Measurements from ENCODE around the gene HOXD12. TPM values are rescaled to one million over a fixed set of nuclear protein-coding genes. Genes with fewer than 3 reads are reported as not detected.

The HOXD12 gene
- total RNA-seq, 1 donor from 2014 or later = not detected

GRCh38 chr2:176147210-176147799, 47.7 kb downstream of the HOXD12 start:
- H3K36me3 ChIP-seq (ENCODE audit: control insufficient read depth, insufficient read depth, low read length) = no peaks in the 10 kb centered on the region
- FAIRE-seq (no peak), DNase-seq (ENCODE audit: low read depth) (no peak)
- H3K4me3 ChIP-seq (ENCODE audit: low read depth, low read length) = no peak overlapping the region
- H3K27me3 ChIP-seq (ENCODE audit: control insufficient read depth, insufficient read depth, low read length) = peaks cover 73% of the 10 kb centered on the region
- no peak for TF ChIP-seq CTCF (IDR thresholded peaks at IDR 0.05; ENCODE audit: insufficient read depth, low read length, severe bottlenecking)

- FAIRE-seq (no peak), DNase-seq (ENCODE audit: low read depth) (no peak)
- H3K36me3 ChIP-seq (ENCODE audit: control insufficient read depth, insufficient read depth, low read length) = no peaks in the 10 kb centered on the region
- peaks cover 76% of the 10 kb centered on the region for H3K27me3 ChIP-seq (ENCODE audit: control insufficient read depth, insufficient read depth, low read length)
- TF ChIP-seq CTCF (IDR thresholded peaks at IDR 0.05; ENCODE audit: insufficient read depth, low read length, severe bottlenecking) = no peak
- no peak overlapping the region for H3K4me3 ChIP-seq (ENCODE audit: low read depth, low read length)
These were observed 48.4 kb downstream of the HOXD12 start for GRCh38 chr2:176147800-176148496.

GRCh38 chr2:176148751-176149421, 49.3 kb downstream of the HOXD12 start:
- no peak for TF ChIP-seq CTCF (IDR thresholded peaks at IDR 0.05; ENCODE audit: insufficient read depth, low read length, severe bottlenecking)
- no peaks in the 10 kb centered on the region for H3K36me3 ChIP-seq (ENCODE audit: control insufficient read depth, insufficient read depth, low read length)
- no peak overlapping the region for H3K4me3 ChIP-seq (ENCODE audit: low read depth, low read length)
- peaks cover 74% of the 10 kb centered on the region for H3K27me3 ChIP-seq (ENCODE audit: control insufficient read depth, insufficient read depth, low read length)
- DNase-seq (ENCODE audit: low read depth) = no peak
- FAIRE-seq = no peak

- TF ChIP-seq CTCF (IDR thresholded peaks at IDR 0.05; ENCODE audit: insufficient read depth, low read length, severe bottlenecking) = no peak
- peaks cover 76% of the 10 kb centered on the region for H3K27me3 ChIP-seq (ENCODE audit: control insufficient read depth, insufficient read depth, low read length)
- no peak for FAIRE-seq
- no peak overlapping the region for H3K4me3 ChIP-seq (ENCODE audit: low read depth, low read length)
- no peak for DNase-seq (ENCODE audit: low read depth)
- no peaks in the 10 kb centered on the region for H3K36me3 ChIP-seq (ENCODE audit: control insufficient read depth, insufficient read depth, low read length)
These were observed 49.9 kb downstream of the HOXD12 start for GRCh38 chr2:176149481-176149938.

GRCh38 chr2:176149939-176150583, 50.5 kb downstream of the HOXD12 start:
- FAIRE-seq = no peak
- H3K4me3 ChIP-seq (ENCODE audit: low read depth, low read length) = no peak overlapping the region
- DNase-seq (ENCODE audit: low read depth) = no peak

More at GRCh38 chr2:176149939-176150583, 50.5 kb downstream of the HOXD12 start:
- Histone ChIP-seq H3K36me3 (ENCODE audit: control insufficient read depth, insufficient read depth, low read length) (no peaks in the 10 kb centered on the region), H3K27me3 (ENCODE audit: control insufficient read depth, insufficient read depth, low read length) (peaks cover 77% of the 10 kb centered on the region)
- TF ChIP-seq CTCF (IDR thresholded peaks at IDR 0.05; ENCODE audit: insufficient read depth, low read length, severe bottlenecking) = no peak
